ENCODE measurements around the gene KLF2.
A peak's percentile ranks its signal among the peaks of the same experiment; 100 is the strongest.

Gene KLF2

DNA sequence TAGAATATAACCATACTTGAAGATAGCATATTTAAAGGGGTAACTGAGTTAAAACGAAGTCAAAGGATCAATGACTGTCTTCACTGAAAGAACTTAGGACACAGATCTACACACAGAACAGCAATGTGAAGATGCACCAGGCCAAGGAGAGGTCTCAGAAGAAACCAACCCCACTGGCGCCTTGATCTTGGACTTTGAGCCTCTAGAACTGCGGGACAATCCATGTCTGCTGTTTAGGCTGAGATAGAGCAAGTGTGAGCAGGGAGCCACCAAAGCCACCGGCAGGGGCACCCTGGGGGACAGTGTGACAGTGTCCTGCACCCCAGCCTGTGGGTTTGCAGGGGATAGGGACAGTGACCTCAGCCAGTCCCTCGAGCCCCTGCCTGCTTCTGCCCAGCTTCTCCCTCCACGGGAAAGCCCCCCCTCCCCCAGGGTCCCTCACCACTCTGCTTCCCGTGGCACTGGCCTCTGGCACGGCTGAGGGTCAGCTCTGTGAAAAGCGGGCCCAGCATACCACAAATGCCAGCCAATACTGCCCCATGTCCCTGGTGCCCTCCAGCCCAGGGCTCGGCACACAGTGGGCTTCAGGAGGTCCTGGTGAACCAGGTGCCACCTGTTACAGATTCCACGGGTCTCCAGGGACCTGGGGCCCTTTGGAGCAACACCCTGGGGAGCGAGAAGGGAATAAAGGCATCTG is 40.8 kb downstream of the KLF2 start:
- no peak for DNase-seq (ENCODE audit: low spot score)

GRCh38 chr19:16366056-16366432 is 41.4 kb downstream of the KLF2 start:
- DNase-seq (ENCODE audit: low spot score), result no peak

DNA sequence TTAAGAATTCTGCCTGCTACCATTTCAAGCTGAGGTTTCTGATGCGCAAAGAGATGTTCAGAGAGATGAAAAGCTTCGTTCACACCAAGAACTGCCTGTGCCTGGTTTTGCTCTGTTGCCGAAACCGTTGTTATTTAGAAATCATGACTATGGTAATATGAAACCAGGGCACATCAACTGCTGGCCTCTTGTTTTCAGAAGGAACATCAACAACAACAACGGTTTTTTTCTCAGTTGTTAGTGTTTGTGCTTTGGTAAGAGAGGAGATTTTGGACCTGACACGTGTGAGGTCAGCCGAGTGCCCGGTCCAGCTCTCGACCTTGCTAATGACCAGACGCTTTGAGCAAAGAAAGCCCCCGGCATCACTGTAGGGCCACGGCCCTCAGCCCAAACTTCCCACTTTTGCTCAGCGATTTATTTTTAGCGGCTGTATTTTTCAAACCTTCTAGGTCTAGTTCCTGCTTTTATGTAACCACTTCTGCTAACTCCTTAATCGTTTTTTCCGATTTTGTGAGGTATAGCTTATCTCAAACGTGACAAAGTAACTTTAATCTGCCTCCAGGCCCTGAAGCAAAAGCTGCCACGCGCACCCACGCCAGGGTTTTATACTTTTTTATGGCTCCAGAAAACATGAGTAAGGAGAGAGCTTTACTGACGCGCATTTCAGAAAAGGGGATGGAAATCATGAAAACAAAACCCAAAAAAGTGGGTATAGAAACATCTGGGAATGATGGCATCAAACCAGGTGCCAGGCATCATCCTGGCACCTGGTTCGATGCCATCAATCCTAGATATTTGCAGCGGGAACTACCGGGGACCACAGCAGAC is 42.0 kb downstream of the KLF2 start:
- peak; percentile 23 for DNase-seq (ENCODE audit: low spot score)

GRCh38 chr19:16367261-16367683 is 42.6 kb downstream of the KLF2 start:
- no peak for DNase-seq (ENCODE audit: low spot score)

DNA sequence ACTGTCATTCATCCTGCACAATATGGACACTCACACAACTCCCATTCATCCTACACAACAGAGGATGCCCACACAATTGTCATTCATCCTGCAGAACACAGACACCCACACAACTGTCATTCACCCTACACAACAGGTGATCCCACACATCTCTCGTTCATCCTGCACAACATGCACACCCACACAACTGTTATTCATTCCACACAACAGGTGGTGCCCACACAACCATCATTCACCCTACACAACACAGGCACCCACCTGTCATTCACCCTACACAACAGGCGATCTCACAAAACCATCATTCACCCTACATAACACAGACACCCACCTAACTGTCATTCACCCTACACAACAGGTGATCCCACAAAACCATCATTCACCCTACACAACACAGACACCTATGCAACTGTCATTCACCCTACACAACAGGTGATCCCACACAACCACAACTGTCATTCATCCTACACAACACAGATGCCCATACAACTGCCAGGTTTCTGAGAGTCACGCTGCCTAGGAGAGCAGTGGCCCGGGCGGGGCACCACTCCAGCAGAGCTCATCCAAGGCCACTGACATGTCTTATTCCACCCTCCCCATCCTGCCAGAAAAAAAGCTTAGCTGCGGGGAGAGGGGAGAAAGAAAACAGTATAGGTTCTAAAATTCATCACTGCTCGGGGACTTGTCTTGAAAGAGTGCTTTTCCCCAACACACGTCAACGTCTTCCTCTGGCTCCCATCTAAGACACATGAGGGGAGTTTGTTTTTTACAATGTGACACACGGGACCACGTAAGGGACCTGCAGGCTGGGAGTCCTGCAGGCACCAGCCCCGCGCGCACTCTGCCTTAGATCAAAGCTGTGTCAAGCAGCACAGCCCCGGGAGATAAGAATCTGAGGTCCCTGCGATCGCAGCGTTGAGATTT is 44.0 kb downstream of the KLF2 start:
- DNase-seq (ENCODE audit: low spot score), result no peak

GRCh38 chr19:16369306-16369663 is 44.7 kb downstream of the KLF2 start:
- no peak for DNase-seq (ENCODE audit: low spot score)

DNA sequence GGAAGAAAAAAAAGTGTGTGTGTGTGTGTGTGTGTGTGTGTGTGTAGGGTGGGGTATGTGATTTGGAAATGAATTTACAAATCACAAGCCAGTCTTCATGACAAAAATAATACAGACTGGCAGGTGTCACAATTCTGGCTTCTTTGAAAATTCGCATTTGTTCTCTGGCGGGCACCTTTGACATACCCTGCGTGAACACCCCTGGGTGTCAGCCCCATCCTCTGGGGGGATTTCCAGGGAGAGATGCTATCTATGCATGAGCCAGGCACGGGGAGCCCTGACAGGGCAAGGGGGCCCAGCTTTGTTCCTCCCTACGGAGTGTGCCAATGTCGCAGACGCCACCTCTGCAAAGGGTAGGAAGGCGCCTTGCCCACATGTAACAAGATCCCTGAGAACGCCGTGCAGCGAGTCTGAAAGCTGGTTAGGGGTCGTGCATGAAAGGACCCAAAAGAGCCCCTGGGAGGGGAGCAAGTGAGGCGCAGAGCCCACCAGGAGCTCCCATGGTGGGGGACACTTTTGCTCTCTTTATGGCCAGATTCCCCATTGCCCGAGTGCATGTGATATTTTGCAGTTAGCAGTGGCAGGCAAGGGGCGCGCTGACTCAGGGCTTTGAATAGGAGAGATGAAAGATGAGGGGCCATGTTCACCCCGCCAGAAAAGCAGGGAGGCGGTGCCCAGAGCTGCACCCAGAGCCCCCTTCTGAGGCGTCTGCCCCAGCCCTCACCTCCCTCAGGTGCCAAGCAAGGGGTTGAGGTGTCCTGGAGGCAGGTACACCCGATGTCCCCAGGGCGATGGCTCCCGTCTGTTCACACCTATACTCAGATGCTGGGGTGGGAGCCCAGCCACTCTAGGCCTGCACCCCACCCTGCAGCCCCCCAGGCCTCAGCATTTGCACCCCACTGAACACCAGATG is 45.3 kb downstream of the KLF2 start:
- no peak for DNase-seq (ENCODE audit: low spot score)

GRCh38 chr19:16370641-16371391 is 46.2 kb downstream of the KLF2 start:
- DNase-seq (ENCODE audit: low spot score), result no peak

GRCh38 chr19:16371540-16371986 is 46.9 kb downstream of the KLF2 start:
- no peak for DNase-seq (ENCODE audit: low spot score)

DNA sequence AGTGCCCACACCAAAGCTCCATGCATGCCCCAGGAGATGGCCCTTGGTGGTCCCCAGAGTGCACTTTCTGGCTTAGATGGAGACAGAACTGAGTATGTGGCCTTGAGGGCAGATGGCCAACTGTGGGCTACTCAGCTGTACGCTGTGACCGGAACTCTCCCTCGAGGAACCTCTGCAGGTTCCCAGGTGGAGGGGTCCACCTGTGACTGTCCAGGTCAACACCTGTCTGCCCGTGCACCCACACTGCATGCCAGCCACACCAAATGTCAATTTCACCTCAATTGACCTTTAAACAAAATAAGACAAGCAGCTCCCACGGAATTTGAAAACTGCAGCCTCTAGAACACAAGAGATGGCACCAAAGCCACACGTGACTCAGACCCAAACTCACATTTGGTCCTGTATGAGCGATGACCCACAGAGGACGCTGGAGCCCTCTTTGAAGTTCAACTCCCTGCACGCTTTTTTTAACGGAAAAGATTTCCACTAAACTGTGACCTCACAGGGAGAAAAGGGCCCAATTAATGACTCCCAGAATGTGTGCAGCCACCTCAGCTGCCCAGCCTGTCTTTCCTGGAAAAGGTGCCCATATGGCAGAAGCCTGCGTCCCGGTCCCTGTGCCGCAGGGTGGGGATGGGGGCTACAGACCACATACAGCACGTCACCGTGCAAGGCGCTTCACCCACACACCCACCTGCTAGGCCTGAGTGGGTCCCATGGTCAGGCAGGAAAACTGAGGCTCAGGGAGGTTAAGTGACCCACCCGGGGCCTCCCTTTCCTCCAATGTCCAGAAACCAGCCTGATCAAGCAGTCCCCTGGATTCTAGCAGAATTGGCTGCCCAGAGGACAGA is 47.7 kb downstream of the KLF2 start:
- DNase-seq (ENCODE audit: low spot score), result no peak

- DNase-seq (ENCODE audit: low spot score), result no peak
These were observed 48.5 kb downstream of the KLF2 start for GRCh38 chr19:16373079-16373478.

- DNase-seq (ENCODE audit: low spot score), result no peak
These were observed 48.9 kb downstream of the KLF2 start for GRCh38 chr19:16373532-16373931.

GRCh38 chr19:16373989-16374388 is 49.4 kb downstream of the KLF2 start:
- DNase-seq (ENCODE audit: low spot score), result no peak

GRCh38 chr19:16374436-16374835 is 49.8 kb downstream of the KLF2 start:
- no peak for DNase-seq (ENCODE audit: low spot score)

GRCh38 chr19:16375157-16375935 is 50.7 kb downstream of the KLF2 start:
- DNase-seq (ENCODE audit: low spot score), result no peak

DNA sequence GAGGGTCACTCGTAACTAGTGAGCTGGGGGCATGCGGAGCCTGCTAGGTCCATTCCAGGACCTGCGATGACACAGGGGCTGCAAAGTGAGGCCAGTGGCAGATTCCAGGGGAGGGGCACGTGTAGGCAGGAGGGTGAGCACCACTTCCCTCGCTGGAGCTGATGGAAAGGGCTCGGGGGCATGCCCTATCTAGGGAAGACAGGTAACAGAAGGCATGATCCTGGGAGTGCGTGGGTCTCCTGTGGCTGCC is 51.2 kb downstream of the KLF2 start:
- no peak for DNase-seq (ENCODE audit: low spot score)

DNA sequence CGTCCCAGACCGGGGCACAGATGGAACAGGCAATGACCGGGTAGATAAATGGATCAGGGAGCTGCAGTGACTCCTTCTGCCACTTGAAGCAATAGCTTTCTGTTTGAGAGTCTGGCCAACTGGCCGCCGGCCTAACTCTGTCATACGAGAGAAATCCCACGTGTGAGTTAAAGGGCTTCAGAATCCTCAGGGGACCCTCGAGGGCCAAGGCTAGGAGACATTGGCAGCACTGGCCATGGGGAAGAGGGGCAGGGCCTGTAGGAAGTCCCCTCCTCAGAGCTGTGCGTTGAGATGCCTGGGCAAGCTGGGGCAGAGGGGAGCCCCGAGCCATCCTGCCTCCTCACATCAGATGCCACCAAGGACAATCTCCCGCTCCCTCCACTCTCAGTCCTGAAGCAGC is 51.6 kb downstream of the KLF2 start:
- no peak for DNase-seq (ENCODE audit: low spot score)

GRCh38 chr19:16376649-16377048 is 52.0 kb downstream of the KLF2 start:
- no peak for DNase-seq (ENCODE audit: low spot score)

- DNase-seq (ENCODE audit: low spot score), result no peak
These were observed 52.9 kb downstream of the KLF2 start for GRCh38 chr19:16377521-16377920.
